ENCODE results near the gene DUSP5. TPM values are rescaled to one million over a fixed set of nuclear protein-coding genes. Genes with fewer than 3 reads are reported as not detected.

The DUSP5 gene
- total and polyA plus RNA-seq, 4 donors: 2.0 to 8.9 (median 8.0) TPM

DNA sequence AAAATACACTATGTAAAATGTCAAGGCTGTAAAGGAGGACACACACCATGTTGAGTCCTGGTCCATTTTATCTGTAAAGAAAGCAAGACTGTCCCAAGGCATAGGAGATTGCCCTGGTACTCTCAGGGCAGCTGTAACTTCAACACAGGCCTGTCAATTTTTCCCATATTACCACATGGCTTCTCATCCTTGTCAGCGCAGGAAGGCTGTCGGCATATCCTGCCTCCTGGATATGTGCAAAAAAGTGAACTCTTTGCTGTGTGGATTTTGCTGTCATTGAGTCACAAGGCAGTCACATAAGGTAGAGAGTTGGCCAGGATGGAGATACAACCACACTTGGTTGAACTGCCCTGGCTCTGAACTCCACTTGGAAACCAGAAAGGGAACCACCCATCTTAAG is 8.7 kb downstream of the DUSP5 start:
- Histone ChIP-seq H3K4me3 (ENCODE audit: low read depth in 1 of 3, low read length in 3 of 3) (no peak overlapping the region), H3K4me1 (ENCODE audit: control insufficient read depth in 4 of 4, insufficient read depth in 4 of 4, low read length in 3 of 4) (peaks cover 6 to 26% (median 11%) of the 10 kb centered on the region in 4 donors), H3K27ac (ENCODE audit: low read depth in 1 of 2, low read length in 2 of 2) (no peak overlapping the region), H3K9ac (ENCODE audit: low read depth in 1 of 2, low read length in 2 of 2) (no peak overlapping the region), H3K9me3 (ENCODE audit: control insufficient read depth in 4 of 4, low read length in 3 of 4) (no peaks in the 10 kb centered on the region), H3K36me3 (ENCODE audit: control insufficient read depth in 4 of 4, insufficient read depth in 3 of 4, low read depth in 1 of 4, low read length in 3 of 4) (peaks cover 0 to 7% (median under 1%) of the 10 kb centered on the region in 4 donors), H3K27me3 (ENCODE audit: control insufficient read depth in 4 of 4, insufficient read depth in 4 of 4, low read length in 3 of 4) (no peaks in the 10 kb centered on the region)
- 91% methylated on average over 2 of the region's 2 CpGs for WGBS
- no peak for TF ChIP-seq SP1 (IDR thresholded peaks at IDR 0.05)
- no peak for TF ChIP-seq GABPA (IDR thresholded peaks at IDR 0.05 in 1 of 2, conservative IDR thresholded peaks at IDR 0.05 in 1 of 2)
- no peak for TF ChIP-seq JUND (IDR thresholded peaks at IDR 0.05)
- TF ChIP-seq TAF1 (conservative IDR thresholded peaks at IDR 0.05): no peak
- no peak for DNase-seq (ENCODE audit: low spot score)

DNA sequence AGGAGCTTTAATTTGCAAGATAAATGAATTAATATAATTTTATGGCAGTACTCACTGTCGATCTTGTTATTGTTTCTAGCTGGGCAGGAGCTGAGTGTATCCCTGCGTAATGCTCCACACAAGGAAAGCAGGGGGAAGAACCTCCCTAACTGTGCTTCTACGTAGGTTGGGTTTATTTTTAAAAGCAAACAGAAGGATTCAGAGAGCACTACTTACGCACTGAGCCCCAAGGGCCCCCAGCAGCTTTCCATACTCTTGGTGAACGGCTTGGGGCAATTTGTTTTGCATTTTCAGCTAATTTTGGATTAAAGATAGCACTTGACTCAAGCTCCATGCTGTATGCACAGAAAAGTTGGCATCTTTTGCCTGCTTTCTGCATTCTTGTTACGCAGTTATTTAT is 9.6 kb downstream of the DUSP5 start:
- TF ChIP-seq MAX (IDR thresholded peaks at IDR 0.05): no peak
- no peak for TF ChIP-seq JUND (IDR thresholded peaks at IDR 0.05)
- TF ChIP-seq, protein P1, sequence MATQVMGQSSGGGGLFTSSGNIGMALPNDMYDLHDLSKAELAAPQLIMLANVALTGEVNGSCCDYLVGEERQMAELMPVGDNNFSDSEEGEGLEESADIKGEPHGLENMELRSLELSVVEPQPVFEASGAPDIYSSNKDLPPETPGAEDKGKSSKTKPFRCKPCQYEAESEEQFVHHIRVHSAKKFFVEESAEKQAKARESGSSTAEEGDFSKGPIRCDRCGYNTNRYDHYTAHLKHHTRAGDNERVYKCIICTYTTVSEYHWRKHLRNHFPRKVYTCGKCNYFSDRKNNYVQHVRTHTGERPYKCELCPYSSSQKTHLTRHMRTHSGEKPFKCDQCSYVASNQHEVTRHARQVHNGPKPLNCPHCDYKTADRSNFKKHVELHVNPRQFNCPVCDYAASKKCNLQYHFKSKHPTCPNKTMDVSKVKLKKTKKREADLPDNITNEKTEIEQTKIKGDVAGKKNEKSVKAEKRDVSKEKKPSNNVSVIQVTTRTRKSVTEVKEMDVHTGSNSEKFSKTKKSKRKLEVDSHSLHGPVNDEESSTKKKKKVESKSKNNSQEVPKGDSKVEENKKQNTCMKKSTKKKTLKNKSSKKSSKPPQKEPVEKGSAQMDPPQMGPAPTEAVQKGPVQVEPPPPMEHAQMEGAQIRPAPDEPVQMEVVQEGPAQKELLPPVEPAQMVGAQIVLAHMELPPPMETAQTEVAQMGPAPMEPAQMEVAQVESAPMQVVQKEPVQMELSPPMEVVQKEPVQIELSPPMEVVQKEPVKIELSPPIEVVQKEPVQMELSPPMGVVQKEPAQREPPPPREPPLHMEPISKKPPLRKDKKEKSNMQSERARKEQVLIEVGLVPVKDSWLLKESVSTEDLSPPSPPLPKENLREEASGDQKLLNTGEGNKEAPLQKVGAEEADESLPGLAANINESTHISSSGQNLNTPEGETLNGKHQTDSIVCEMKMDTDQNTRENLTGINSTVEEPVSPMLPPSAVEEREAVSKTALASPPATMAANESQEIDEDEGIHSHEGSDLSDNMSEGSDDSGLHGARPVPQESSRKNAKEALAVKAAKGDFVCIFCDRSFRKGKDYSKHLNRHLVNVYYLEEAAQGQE (IDR thresholded peaks at IDR 0.05): no peak
- TF ChIP-seq, protein P2, sequence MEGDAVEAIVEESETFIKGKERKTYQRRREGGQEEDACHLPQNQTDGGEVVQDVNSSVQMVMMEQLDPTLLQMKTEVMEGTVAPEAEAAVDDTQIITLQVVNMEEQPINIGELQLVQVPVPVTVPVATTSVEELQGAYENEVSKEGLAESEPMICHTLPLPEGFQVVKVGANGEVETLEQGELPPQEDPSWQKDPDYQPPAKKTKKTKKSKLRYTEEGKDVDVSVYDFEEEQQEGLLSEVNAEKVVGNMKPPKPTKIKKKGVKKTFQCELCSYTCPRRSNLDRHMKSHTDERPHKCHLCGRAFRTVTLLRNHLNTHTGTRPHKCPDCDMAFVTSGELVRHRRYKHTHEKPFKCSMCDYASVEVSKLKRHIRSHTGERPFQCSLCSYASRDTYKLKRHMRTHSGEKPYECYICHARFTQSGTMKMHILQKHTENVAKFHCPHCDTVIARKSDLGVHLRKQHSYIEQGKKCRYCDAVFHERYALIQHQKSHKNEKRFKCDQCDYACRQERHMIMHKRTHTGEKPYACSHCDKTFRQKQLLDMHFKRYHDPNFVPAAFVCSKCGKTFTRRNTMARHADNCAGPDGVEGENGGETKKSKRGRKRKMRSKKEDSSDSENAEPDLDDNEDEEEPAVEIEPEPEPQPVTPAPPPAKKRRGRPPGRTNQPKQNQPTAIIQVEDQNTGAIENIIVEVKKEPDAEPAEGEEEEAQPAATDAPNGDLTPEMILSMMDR (IDR thresholded peaks at IDR 0.05; ENCODE audit: low read depth, low read length, missing input control): no peak
- no peak for TF ChIP-seq HNF4A (conservative IDR thresholded peaks at IDR 0.05)
- Histone ChIP-seq H3K9ac (ENCODE audit: low read depth in 1 of 2, low read length in 2 of 2) (no peak overlapping the region), H3K4me3 (ENCODE audit: low read depth in 1 of 3, low read length in 3 of 3) (no peak overlapping the region), H3K27ac (ENCODE audit: low read depth in 1 of 2, low read length in 2 of 2) (no peak overlapping the region), H3K27me3 (ENCODE audit: control insufficient read depth in 4 of 4, insufficient read depth in 4 of 4, low read length in 3 of 4) (no peaks in the 10 kb centered on the region), H3K4me1 (ENCODE audit: control insufficient read depth in 4 of 4, insufficient read depth in 4 of 4, low read length in 3 of 4) (peaks cover 2 to 26% (median 11%) of the 10 kb centered on the region in 4 donors), H3K36me3 (ENCODE audit: control insufficient read depth in 4 of 4, insufficient read depth in 3 of 4, low read depth in 1 of 4, low read length in 3 of 4) (peaks cover 0 to 7% (median under 1%) of the 10 kb centered on the region in 4 donors), H3K9me3 (ENCODE audit: control insufficient read depth in 4 of 4, low read length in 3 of 4) (no peaks in the 10 kb centered on the region)
- DNase-seq (ENCODE audit: low spot score): no peak
- WGBS: 89% methylated on average over 6 of the region's 6 CpGs

- H3K9me3 ChIP-seq (ENCODE audit: control insufficient read depth in 4 of 4, low read length in 3 of 4): no peaks in the 10 kb centered on the region
- no peak overlapping the region for H3K9ac ChIP-seq (ENCODE audit: low read depth in 1 of 2, low read length in 2 of 2)
- no peak overlapping the region for H3K4me3 ChIP-seq (ENCODE audit: low read depth in 1 of 3, low read length in 3 of 3)
- WGBS: 85% methylated on average over 9 of the region's 9 CpGs
- H3K27ac ChIP-seq (ENCODE audit: low read depth in 1 of 2, low read length in 2 of 2): peak overlapping the region in 1 of 2 donors; percentile 5
- H3K36me3 ChIP-seq (ENCODE audit: control insufficient read depth in 4 of 4, insufficient read depth in 3 of 4, low read depth in 1 of 4, low read length in 3 of 4): peaks cover 0 to 7% (median under 1%) of the 10 kb centered on the region in 4 donors
- DNase-seq (ENCODE audit: low spot score): no peak
- peaks cover 0 to 19% (median 5%) of the 10 kb centered on the region in 4 donors for H3K4me1 ChIP-seq (ENCODE audit: control insufficient read depth in 4 of 4, insufficient read depth in 4 of 4, low read length in 3 of 4)
- H3K27me3 ChIP-seq (ENCODE audit: control insufficient read depth in 4 of 4, insufficient read depth in 4 of 4, low read length in 3 of 4): no peaks in the 10 kb centered on the region
- TF ChIP-seq, protein P3, sequence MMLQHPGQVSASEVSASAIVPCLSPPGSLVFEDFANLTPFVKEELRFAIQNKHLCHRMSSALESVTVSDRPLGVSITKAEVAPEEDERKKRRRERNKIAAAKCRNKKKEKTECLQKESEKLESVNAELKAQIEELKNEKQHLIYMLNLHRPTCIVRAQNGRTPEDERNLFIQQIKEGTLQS (IDR thresholded peaks at IDR 0.05): no peak
- TF ChIP-seq RAD21 (IDR thresholded peaks at IDR 0.05) (no peak), TAF1 (conservative IDR thresholded peaks at IDR 0.05) (no peak), JUND (IDR thresholded peaks at IDR 0.05) (no peak), YY1 (IDR thresholded peaks at IDR 0.05) (no peak), HNF4G (IDR thresholded peaks at IDR 0.05) (no peak), NR2F2 (IDR thresholded peaks at IDR 0.05) (no peak), FOXA2 (IDR thresholded peaks at IDR 0.05) (no peak), HNF4A (conservative IDR thresholded peaks at IDR 0.05) (no peak), MAX (IDR thresholded peaks at IDR 0.05) (no peak)
- TF ChIP-seq, protein P2 (IDR thresholded peaks at IDR 0.05; ENCODE audit: low read depth, low read length, missing input control): no peak
Observed at GRCh38 chr10:110508159-110508788, 10.6 kb downstream of the DUSP5 start.

Measured in liver (tissue), 9 donors.